Measurements from ENCODE around the gene PFN4.
"Not testable (repeated sequence)": the region's sequence is repeated elsewhere in the genome, so short reads cannot be mapped to it uniquely, and the experiment has no call there.

GRCh38 chr2:24100732-24101131, 22.4 kb downstream of the PFN4 start:
- TF ChIP-seq EZH2 (IDR thresholded peaks at IDR 0.05; ENCODE audit: insufficient read depth, poor library complexity, severe bottlenecking); EZH2phosphoT487 (IDR thresholded peaks at IDR 0.05; ENCODE audit: insufficient read depth, low read depth): not testable (repeated sequence)

Data from GM23248 (cell line).